Measurements from ENCODE around the gene LGALS12.
"Not testable (repeated sequence)": the region's sequence is repeated elsewhere in the genome, so short reads cannot be mapped to it uniquely, and the experiment has no call there.

The LGALS12 gene

DNA sequence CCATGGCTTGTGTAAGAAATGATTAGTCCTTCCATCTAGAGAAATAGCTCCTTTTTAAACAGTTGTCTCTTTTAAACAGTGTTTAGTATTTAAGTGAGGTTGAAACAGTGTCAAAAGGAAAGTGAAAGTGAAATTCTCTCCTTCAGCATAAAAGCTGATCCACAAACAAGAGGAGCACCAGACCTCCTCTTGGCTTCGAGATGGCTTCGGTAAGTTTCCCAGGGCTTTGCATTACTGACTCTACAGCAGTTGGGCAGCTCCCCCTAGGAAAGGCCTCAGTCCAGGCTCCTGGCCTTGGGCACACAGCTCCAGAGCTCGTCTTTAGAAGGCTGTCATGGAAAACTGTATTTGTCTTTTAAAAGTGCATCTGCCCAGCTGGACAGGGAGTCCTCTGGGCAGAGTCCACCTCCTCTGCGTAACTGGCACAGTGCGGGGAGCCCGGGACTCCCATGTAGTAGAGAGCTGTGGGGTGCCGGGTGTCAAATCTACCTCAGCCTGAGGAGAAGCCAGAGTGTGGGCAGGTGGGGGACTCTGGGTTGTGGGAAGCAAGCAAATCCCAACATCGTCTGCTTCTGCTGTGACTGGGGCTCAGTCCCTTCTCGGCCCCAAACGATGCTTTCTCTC lies 30.9 kb downstream of the LGALS12 start, which contains the start of gene PLAAT4:
Gene PLAAT4, plus strand, starts transcription at position 140 of the 624 bp plus-strand sequence. Its CDS starts 61 bp downstream, at position 201.
- H3K9me3 ChIP-seq (ENCODE audit: low read length): no peaks in the 10 kb centered on the region
- H3K27me3 ChIP-seq (ENCODE audit: control insufficient read depth in 1 of 2, insufficient read depth in 2 of 2, low read length in 2 of 2): no peaks in the 10 kb centered on the region
- peak within 1 kb of the TSS; percentile 64 to 81 for H3K4me3 ChIP-seq (ENCODE audit: low read depth in 1 of 2, low read length in 2 of 2)
- H3K36me3 ChIP-seq (ENCODE audit: insufficient read depth, low read length): peaks cover 7% of the 10 kb centered on the region
- peaks cover 28% of the 10 kb centered on the region for H3K4me1 ChIP-seq (ENCODE audit: insufficient read depth, low read length)
- H3K27ac ChIP-seq (ENCODE audit: low read depth, low read length): peak within 1 kb of the TSS; percentile 94
- H3K9ac ChIP-seq (ENCODE audit: low read length): peak within 1 kb of the TSS; percentile 74

DNA sequence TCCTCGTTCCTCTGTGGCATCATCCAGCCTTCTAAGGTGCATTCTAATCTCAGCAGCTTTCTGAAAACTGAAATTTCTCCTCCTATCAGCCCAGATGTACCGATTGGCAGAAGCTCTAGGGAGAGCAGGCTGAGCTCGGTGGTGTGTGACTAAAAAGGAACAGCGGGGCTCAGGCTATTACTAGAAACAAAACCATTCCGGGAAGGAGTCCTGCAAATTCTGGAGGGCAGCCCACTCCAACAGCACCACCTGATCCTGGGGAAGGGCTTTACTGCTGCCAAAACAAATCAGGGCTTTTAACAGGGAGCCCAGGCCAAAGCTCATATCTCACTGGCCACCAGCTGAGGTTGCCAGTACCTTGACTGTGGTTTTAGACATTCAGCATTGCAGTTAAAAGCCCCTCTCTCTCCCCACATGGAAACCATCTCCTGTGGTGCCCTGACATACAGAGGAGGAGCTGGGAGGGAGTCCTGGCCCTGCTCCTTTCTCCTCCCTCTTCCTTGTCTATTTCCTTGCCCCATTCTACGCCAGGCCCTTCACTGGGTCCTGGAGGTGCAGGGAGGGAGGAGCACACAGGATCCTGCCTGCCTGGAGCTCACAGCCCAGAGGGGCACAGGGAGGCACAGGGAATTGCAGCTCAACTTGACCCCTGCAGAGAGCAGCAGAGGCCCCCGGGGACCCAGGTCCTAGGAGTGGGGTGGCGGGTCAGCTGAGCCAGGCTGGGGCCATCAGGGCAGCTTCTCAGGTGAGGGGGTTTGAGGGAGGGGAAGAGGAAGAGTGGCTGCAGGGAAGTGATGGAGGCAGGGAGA lies 31.6 kb downstream of the LGALS12 start:
- peak overlapping the region; percentile 94 for H3K27ac ChIP-seq (ENCODE audit: low read depth, low read length)
- no peaks in the 10 kb centered on the region for H3K9me3 ChIP-seq (ENCODE audit: low read length)
- H3K9ac ChIP-seq (ENCODE audit: low read length): peak overlapping the region; percentile 74
- peak overlapping the region; percentile 64 to 81 for H3K4me3 ChIP-seq (ENCODE audit: low read depth in 1 of 2, low read length in 2 of 2)
- no peaks in the 10 kb centered on the region for H3K27me3 ChIP-seq (ENCODE audit: control insufficient read depth in 1 of 2, insufficient read depth in 2 of 2, low read length in 2 of 2)
- peaks cover 28% of the 10 kb centered on the region for H3K4me1 ChIP-seq (ENCODE audit: insufficient read depth, low read length)
- peaks cover 7% of the 10 kb centered on the region for H3K36me3 ChIP-seq (ENCODE audit: insufficient read depth, low read length)

DNA sequence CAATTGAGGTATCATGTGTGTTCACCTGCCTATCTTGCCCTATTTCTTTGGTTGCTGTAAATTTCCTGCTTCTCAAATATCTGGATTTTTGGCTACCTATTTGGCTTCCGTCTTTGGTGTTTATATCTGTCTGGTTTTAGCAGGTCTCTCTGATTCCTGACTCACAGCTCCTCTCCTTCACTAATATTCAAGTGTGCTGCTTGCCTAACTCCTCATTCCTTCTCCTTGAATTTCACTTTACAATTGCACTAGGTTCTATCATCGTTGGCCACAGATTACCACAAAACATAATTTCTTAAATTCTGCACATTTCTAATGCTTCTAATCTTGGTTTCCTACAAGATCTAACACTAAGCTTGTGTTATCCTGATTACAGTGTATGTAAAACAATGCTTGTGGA lies 36.6 kb downstream of the LGALS12 start:
- not testable (repeated sequence) for H3K9me3 ChIP-seq (ENCODE audit: low read length); H3K27ac ChIP-seq (ENCODE audit: low read depth, low read length); H3K4me3 ChIP-seq (ENCODE audit: low read depth in 1 of 2, low read length in 2 of 2); H3K9ac ChIP-seq (ENCODE audit: low read length); H3K27me3 ChIP-seq (ENCODE audit: control insufficient read depth in 1 of 2, insufficient read depth in 2 of 2, low read length in 2 of 2)
- peaks cover 33% of the 10 kb centered on the region for H3K36me3 ChIP-seq (ENCODE audit: insufficient read depth, low read length)
- H3K4me1 ChIP-seq (ENCODE audit: insufficient read depth, low read length): peaks cover 18% of the 10 kb centered on the region

DNA sequence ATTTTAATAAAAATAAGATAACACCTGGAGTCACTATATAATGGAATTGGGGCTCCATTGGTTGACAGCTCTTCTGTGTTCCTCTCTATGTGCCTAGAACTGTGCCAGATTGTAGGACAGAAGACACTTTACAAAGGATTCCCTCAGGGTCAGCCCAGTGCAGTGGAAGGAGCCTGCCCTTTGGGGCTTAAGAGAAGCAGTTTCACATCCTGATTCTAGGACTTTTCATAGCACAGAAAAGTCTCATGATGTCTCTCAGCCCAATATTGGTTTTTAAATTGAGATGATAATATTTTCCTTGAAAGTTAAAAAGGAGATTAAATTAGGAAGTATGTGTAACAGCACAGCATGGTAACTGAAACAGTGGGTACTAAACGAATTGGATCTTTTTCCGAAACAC lies 37.8 kb downstream of the LGALS12 start:
- H3K9ac ChIP-seq (ENCODE audit: low read length): no peak overlapping the region
- no peaks in the 10 kb centered on the region for H3K9me3 ChIP-seq (ENCODE audit: low read length)
- peaks cover 36% of the 10 kb centered on the region for H3K36me3 ChIP-seq (ENCODE audit: insufficient read depth, low read length)
- H3K27me3 ChIP-seq (ENCODE audit: control insufficient read depth in 1 of 2, insufficient read depth in 2 of 2, low read length in 2 of 2): no peaks in the 10 kb centered on the region
- H3K4me1 ChIP-seq (ENCODE audit: insufficient read depth, low read length): peaks cover 6% of the 10 kb centered on the region
- no peak overlapping the region for H3K27ac ChIP-seq (ENCODE audit: low read depth, low read length)
- no peak overlapping the region for H3K4me3 ChIP-seq (ENCODE audit: low read depth in 1 of 2, low read length in 2 of 2)

DNA sequence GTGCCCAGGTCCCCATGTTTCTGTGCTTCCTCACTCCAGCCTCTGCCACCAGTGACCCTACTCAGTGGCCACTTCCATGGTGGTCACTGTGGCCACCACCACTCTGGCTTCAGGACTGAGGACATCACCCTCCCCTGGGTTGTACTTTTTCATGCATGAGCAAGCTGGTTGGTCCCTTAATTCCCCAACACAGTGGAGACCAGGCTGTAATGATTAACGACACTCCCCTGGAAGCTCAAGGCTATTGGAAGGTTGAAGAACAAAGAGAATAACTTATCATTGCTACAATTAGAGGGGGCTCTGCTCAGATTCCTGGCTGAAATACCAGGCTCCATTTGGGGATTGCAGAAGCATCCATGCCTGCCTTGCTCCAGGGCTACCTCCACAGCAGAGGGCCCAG lies 41.2 kb downstream of the LGALS12 start:
- peaks cover 29% of the 10 kb centered on the region for H3K36me3 ChIP-seq (ENCODE audit: insufficient read depth, low read length)
- no peak overlapping the region for H3K4me3 ChIP-seq (ENCODE audit: low read depth in 1 of 2, low read length in 2 of 2)
- H3K9me3 ChIP-seq (ENCODE audit: low read length): no peaks in the 10 kb centered on the region
- no peak overlapping the region for H3K27ac ChIP-seq (ENCODE audit: low read depth, low read length)
- H3K9ac ChIP-seq (ENCODE audit: low read length): no peak overlapping the region
- no peaks in the 10 kb centered on the region for H3K27me3 ChIP-seq (ENCODE audit: control insufficient read depth in 1 of 2, insufficient read depth in 2 of 2, low read length in 2 of 2)
- H3K4me1 ChIP-seq (ENCODE audit: insufficient read depth, low read length): no peaks in the 10 kb centered on the region

DNA sequence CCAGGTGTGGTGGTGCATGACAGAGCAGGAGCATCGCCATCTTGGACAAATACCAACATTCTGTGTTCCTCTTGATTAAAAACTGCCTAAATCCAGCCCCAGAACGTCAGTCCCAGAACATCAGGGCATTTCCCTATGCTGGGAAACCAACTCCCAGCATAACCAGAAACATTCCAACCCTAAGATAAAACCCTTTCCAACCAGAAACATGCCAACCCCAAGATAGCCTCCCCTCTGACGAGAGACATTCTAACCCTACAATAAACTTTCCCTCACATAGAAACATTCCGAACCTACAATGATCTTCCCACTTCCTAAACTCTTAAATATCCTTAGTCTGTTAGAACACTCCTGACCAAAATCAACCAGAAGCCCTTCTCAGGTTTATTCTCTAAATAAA lies 42.3 kb downstream of the LGALS12 start:
- Histone ChIP-seq H3K9me3 (ENCODE audit: low read length) (no peaks in the 10 kb centered on the region), H3K4me1 (ENCODE audit: insufficient read depth, low read length) (no peaks in the 10 kb centered on the region), H3K27me3 (ENCODE audit: control insufficient read depth in 1 of 2, insufficient read depth in 2 of 2, low read length in 2 of 2) (no peaks in the 10 kb centered on the region), H3K4me3 (ENCODE audit: low read depth in 1 of 2, low read length in 2 of 2) (no peak overlapping the region), H3K9ac (ENCODE audit: low read length) (no peak overlapping the region), H3K36me3 (ENCODE audit: insufficient read depth, low read length) (peaks cover 29% of the 10 kb centered on the region), H3K27ac (ENCODE audit: low read depth, low read length) (no peak overlapping the region)

DNA sequence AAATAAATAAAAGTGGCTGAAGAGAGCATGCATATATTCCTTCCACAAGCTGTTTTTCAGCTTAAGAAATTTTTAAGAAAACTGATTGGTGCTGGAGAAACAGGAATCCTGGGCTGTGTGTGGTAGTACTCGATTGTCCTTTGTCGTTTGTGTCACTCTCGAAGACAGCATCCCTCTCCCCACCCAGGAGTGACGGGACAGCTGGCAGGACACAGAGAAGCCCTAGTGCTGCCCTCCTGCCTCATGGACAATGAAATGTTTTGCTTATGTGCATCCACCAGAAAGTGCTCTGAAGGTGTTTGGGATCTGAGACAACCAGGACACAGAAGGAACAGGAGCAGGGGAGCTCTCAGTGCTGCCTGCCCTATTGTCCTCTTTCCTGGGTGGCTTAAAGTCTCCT lies 43.5 kb downstream of the LGALS12 start:
- no peak overlapping the region for H3K4me3 ChIP-seq (ENCODE audit: low read depth in 1 of 2, low read length in 2 of 2)
- H3K9ac ChIP-seq (ENCODE audit: low read length): no peak overlapping the region
- H3K27me3 ChIP-seq (ENCODE audit: control insufficient read depth in 1 of 2, insufficient read depth in 2 of 2, low read length in 2 of 2): no peaks in the 10 kb centered on the region

DNA sequence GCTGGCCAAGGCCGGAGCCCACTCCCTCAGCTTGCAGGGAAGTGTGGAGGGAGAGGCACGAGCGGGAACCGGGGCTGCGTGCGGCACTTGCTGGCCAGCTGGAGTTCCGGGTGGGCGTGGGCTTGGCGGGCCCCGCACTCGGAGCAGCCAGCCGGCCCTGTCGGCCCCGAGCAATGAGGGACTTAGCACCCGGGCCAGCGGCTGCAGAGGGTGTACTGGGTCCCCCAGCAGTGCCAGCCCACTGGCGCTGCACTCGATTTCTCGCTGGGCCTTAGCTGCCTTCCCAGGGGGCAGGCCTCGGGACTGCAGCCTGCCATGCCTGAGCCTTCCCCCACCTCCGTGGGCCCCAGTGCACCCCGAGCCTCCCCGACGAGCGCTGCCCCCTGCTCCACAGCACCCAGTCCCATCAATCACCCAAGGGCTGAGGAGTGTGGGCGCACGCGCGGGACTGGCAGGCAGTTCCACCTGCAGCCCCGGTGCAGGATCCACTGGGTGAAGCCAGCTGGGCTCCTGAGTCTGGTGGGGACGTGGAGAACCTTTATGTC lies 44.3 kb downstream of the LGALS12 start:
- not testable (repeated sequence) for H3K27ac ChIP-seq (ENCODE audit: low read depth, low read length); H3K4me3 ChIP-seq (ENCODE audit: low read depth in 1 of 2, low read length in 2 of 2); H3K9ac ChIP-seq (ENCODE audit: low read length); H3K27me3 ChIP-seq (ENCODE audit: control insufficient read depth in 1 of 2, insufficient read depth in 2 of 2, low read length in 2 of 2); H3K9me3 ChIP-seq (ENCODE audit: low read length); H3K4me1 ChIP-seq (ENCODE audit: insufficient read depth, low read length)
- peaks cover 14% of the 10 kb centered on the region for H3K36me3 ChIP-seq (ENCODE audit: insufficient read depth, low read length)

More for the DNA sequence above, 43.5 kb downstream of the LGALS12 start:
- Histone ChIP-seq H3K27ac (ENCODE audit: low read depth, low read length) (no peak overlapping the region), H3K4me1 (ENCODE audit: insufficient read depth, low read length) (no peaks in the 10 kb centered on the region), H3K36me3 (ENCODE audit: insufficient read depth, low read length) (peaks cover 22% of the 10 kb centered on the region), H3K9me3 (ENCODE audit: low read length) (no peaks in the 10 kb centered on the region)

DNA sequence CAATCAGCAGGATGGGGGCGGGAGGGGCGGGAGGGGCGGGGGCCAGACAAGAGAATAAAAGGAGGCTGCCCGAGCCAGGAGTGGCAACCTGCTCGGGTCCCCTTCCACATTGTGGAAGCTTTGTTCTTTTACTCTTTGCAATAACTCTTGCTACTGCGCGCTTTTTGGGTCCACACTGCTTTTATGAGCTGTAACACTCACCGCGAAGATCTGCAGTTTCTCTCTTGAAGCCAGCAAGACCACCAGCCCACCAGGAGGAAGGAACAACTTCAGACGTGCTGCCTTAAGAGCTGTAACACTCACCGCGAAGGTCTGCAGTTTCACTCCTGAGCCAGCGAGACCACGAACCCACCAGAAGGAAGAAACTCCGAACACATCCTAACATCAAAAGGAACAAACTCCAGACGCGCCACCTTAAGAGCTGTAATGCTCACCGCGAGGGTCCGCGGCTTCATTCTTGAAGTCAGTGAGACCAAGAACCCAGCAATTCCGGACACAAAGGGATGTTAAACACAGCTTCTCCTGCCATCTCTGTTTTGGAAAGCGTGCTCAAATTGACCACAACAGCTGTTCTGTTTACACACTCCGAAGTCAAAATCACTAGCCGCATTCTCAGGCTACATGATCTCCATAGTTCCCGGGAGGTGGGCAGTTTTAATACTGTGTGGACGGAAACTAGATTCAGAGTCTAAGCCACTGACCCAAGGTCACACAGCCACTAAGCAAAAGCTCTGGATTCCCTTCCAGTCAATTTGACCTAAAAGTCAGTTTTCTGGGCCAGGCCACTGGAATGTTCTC lies 45.4 kb downstream of the LGALS12 start:
- H3K9ac ChIP-seq (ENCODE audit: low read length): no peak overlapping the region
- peaks cover 12% of the 10 kb centered on the region for H3K36me3 ChIP-seq (ENCODE audit: insufficient read depth, low read length)
- no peaks in the 10 kb centered on the region for H3K9me3 ChIP-seq (ENCODE audit: low read length)
- H3K27me3 ChIP-seq (ENCODE audit: control insufficient read depth in 1 of 2, insufficient read depth in 2 of 2, low read length in 2 of 2): no peaks in the 10 kb centered on the region
- no peak overlapping the region for H3K4me3 ChIP-seq (ENCODE audit: low read depth in 1 of 2, low read length in 2 of 2)
- no peaks in the 10 kb centered on the region for H3K4me1 ChIP-seq (ENCODE audit: insufficient read depth, low read length)
- no peak overlapping the region for H3K27ac ChIP-seq (ENCODE audit: low read depth, low read length)

DNA sequence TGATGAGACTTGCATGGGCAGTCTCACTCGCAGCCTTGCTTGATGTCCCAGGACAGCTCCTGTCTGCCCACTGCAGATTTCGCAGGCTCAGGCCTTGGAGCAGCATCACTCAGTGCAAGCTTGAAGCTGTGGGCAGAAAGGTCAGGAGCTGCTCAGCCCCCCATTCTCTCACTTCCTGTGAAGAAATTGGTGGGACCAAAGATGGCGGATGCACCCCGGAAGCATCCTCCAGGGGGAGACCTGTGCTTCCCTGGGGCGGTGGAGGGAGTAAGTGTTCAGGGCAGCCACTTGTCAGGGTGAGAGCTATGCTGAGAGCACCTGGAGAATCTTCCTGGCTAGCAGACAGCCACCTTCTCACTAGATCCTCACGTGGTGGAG lies 46.0 kb downstream of the LGALS12 start:
- Histone ChIP-seq H3K4me3 (ENCODE audit: low read depth in 1 of 2, low read length in 2 of 2) (no peak overlapping the region), H3K27ac (ENCODE audit: low read depth, low read length) (no peak overlapping the region)

DNA sequence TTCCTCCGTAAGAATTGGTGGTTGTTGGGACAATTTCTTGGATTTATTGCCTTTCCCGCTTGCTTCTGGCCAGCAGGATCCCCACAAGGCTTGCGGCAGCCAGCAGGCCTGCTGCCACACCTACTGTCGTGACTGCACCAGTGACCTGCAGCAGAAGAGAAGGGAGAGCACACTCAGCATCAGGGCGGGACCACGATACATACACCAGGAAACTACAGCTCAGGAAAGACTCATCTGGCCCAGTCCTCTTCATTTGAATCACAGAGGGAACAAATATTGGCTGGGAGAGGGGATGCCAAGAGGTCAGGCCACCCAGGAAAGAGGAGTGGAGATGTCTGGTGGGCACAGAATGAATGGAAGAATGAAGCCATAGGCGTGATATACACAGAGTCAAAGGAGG lies 47.0 kb downstream of the LGALS12 start:
- Histone ChIP-seq H3K27me3 (ENCODE audit: control insufficient read depth in 1 of 2, insufficient read depth in 2 of 2, low read length in 2 of 2) (no peaks in the 10 kb centered on the region), H3K9me3 (ENCODE audit: low read length) (no peaks in the 10 kb centered on the region), H3K4me1 (ENCODE audit: insufficient read depth, low read length) (peaks cover 3% of the 10 kb centered on the region), H3K27ac (ENCODE audit: low read depth, low read length) (no peak overlapping the region), H3K9ac (ENCODE audit: low read length) (no peak overlapping the region), H3K4me3 (ENCODE audit: low read depth in 1 of 2, low read length in 2 of 2) (no peak overlapping the region), H3K36me3 (ENCODE audit: insufficient read depth, low read length) (no peaks in the 10 kb centered on the region)

More for the DNA sequence above, 46.0 kb downstream of the LGALS12 start:
- Histone ChIP-seq H3K27me3 (ENCODE audit: control insufficient read depth in 1 of 2, insufficient read depth in 2 of 2, low read length in 2 of 2) (no peaks in the 10 kb centered on the region), H3K4me1 (ENCODE audit: insufficient read depth, low read length) (no peaks in the 10 kb centered on the region), H3K36me3 (ENCODE audit: insufficient read depth, low read length) (peaks cover 8% of the 10 kb centered on the region), H3K9ac (ENCODE audit: low read length) (no peak overlapping the region), H3K9me3 (ENCODE audit: low read length) (no peaks in the 10 kb centered on the region)

Measured in muscle layer of colon (tissue), 2 donors.